Measurements from ENCODE around the gene ADCY10.

DNA sequence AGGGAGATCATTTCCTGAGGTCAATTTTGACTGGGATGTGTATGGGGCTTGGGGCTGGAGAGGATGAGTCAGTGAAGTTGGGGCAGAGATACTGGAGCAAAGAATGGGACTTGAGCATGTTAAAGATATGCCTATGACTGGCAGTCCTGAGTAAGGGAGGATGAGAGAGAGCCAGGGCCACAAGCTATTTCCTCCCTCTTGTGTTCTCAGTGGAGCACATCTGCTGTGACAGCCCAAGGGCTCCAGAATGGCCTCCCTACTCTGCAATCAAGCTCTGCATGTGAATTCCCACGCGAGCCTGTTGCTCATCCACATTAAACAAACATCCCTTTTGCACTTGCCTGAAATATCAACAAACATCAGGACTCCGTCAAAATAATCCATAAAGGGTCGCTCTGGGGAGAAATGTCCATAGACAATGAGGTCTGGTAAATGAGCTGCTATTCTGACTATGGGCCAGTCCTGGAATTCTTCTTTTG is 9.2 kb downstream of the ADCY10 start:
- TF ChIP-seq, protein P1, sequence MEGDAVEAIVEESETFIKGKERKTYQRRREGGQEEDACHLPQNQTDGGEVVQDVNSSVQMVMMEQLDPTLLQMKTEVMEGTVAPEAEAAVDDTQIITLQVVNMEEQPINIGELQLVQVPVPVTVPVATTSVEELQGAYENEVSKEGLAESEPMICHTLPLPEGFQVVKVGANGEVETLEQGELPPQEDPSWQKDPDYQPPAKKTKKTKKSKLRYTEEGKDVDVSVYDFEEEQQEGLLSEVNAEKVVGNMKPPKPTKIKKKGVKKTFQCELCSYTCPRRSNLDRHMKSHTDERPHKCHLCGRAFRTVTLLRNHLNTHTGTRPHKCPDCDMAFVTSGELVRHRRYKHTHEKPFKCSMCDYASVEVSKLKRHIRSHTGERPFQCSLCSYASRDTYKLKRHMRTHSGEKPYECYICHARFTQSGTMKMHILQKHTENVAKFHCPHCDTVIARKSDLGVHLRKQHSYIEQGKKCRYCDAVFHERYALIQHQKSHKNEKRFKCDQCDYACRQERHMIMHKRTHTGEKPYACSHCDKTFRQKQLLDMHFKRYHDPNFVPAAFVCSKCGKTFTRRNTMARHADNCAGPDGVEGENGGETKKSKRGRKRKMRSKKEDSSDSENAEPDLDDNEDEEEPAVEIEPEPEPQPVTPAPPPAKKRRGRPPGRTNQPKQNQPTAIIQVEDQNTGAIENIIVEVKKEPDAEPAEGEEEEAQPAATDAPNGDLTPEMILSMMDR (conservative IDR thresholded peaks at IDR 0.05; ENCODE audit: low read depth in 2 of 2): 0 out of 4 replicates have a peak, but pooled peaks of 1 of the 2 experiments have one; percentile 2
- TF ChIP-seq EZH2 (IDR thresholded peaks at IDR 0.05; ENCODE audit: low read depth, unreplicated experiment): no peak
- no peak for TF ChIP-seq JUNB (IDR thresholded peaks at IDR 0.05; ENCODE audit: unreplicated experiment)
- no peak for TF ChIP-seq POLR2AphosphoS5 (IDR thresholded peaks at IDR 0.05; ENCODE audit: low read depth)
- TF ChIP-seq NANOG (IDR thresholded peaks at IDR 0.05; ENCODE audit: borderline replicate concordance): no peak
- TF ChIP-seq, protein P2, sequence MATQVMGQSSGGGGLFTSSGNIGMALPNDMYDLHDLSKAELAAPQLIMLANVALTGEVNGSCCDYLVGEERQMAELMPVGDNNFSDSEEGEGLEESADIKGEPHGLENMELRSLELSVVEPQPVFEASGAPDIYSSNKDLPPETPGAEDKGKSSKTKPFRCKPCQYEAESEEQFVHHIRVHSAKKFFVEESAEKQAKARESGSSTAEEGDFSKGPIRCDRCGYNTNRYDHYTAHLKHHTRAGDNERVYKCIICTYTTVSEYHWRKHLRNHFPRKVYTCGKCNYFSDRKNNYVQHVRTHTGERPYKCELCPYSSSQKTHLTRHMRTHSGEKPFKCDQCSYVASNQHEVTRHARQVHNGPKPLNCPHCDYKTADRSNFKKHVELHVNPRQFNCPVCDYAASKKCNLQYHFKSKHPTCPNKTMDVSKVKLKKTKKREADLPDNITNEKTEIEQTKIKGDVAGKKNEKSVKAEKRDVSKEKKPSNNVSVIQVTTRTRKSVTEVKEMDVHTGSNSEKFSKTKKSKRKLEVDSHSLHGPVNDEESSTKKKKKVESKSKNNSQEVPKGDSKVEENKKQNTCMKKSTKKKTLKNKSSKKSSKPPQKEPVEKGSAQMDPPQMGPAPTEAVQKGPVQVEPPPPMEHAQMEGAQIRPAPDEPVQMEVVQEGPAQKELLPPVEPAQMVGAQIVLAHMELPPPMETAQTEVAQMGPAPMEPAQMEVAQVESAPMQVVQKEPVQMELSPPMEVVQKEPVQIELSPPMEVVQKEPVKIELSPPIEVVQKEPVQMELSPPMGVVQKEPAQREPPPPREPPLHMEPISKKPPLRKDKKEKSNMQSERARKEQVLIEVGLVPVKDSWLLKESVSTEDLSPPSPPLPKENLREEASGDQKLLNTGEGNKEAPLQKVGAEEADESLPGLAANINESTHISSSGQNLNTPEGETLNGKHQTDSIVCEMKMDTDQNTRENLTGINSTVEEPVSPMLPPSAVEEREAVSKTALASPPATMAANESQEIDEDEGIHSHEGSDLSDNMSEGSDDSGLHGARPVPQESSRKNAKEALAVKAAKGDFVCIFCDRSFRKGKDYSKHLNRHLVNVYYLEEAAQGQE (IDR thresholded peaks at IDR 0.05; ENCODE audit: unreplicated experiment): no peak

Data from GM23338 (cell line).